GM19397 (cell line): ENCODE measurements around the gene EYS.

ENCODE experiments used
- ATAC-seq: cut with Tn5 transposase; IDR thresholded peaks from one replicate; pipeline ENCODE4 v1.9.1; 2021; ENCODE audit warnings: mild to moderate bottlenecking, moderate library complexity; ENCODE audit not compliant: unreplicated experiment

EYS gene

GRCh38 chr6:64750910-64751309 lies 956.1 kb downstream of the EYS start:
- no peak for ATAC-seq

DNA sequence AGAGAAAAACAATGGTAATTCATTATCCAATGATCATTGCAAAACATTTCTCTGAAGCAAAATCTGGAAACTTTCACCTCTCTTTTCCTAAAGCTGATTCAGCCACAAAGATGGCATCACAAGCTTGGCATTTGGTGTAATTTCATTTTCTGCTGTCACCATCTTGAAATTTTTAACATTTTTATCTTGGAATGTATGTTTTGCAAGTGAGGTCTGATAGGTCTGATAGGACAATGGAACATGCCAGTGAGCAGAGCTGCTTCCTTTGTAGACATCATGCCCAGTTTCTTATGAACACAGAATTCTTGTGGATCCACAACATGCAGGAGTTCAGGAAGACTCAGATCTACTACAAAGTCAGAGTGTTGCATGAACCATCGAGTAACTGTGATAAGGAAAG lies 969.6 kb downstream of the EYS start:
- ATAC-seq = no peak

GRCh38 chr6:64736421-64736950 lies 970.5 kb downstream of the EYS start:
- ATAC-seq = no peak

GRCh38 chr6:64733433-64733832 lies 973.6 kb downstream of the EYS start:
- ATAC-seq = no peak

DNA sequence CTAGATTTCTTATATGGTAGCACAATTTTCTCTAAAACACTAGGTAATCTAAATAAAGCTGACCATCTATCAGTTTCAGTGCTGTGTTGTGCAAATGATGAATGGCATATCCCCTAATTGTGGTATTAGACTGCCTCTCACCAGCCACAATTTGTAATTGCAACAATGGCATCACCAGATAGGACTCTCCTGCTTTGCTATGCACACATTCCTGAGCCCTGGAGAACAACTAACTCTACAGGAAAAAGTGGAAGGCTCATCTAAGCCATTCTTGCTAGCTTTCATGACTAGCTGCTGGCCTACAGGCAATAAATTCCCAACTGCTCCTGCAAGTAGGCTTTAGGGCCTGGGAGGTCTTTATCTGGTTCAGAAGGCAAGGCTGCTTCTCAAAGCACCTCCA lies 974.1 kb downstream of the EYS start:
- no peak for ATAC-seq

GRCh38 chr6:64729522-64729921 lies 977.5 kb downstream of the EYS start:
- ATAC-seq = no peak

- ATAC-seq = no peak
Observed at GRCh38 chr6:64727075-64727474, 980.0 kb downstream of the EYS start.

DNA sequence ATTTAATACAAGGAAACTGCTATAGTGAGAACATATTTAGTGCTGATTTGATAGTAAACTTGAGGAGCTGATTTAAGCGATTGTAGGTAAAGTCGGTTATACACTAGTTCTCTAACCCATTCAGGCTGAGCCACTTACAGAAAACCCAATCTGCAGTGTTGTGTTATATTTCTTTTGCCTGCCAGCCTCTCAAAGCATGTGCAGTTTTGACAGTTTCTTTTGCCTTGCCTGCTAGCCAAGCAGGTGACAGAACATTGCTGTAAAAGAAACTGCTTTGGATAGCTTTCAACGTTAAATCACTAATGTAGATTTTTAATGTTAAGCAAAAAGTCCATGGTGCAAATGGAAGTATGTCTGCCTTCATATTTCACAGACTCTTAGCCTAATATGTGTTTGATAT lies 982.9 kb downstream of the EYS start:
- no peak for ATAC-seq

- ATAC-seq = no peak
Observed at GRCh38 chr6:64723327-64724058, 983.5 kb downstream of the EYS start.

DNA sequence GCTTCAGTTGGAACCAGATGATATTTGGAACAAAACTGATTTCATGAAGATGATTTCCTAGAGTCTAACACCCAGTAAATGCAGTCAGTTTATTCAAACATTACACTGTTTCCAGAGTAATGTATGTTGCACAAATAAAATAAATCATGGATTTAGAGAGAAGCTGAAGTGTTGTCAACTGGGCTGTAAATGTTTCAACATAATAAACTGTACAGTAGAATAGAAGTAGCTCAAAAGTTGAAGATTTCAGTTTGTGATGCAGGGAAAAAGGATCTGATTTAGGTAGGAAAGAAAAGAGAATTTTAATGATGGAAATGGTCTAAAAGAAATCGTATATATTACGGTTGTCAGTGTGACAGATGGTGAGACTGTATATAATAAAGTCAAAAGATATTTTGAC lies 985.2 kb downstream of the EYS start:
- no peak for ATAC-seq

- no peak for ATAC-seq
Observed at GRCh38 chr6:64717281-64717680, 989.7 kb downstream of the EYS start.

GRCh38 chr6:64715624-64716023 lies 991.4 kb downstream of the EYS start:
- ATAC-seq = no peak

DNA sequence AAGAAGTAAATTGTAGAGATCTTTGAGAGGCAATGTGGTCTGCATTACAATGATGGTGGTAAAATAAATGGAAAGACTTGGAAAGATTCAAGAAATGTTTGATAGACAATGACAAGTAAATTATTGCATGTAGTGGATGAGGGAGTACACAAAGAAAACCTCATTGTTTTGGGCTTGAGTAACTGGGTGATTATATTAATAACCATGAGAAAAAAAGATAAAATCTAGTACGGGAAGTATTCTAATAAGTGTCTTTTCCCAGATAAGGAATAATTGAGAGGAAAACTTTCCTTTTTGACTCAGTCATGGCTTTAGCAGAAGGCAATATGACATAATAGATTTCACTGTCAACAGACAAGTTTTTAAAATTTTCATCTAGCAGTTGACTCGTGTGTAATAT lies 993.0 kb downstream of the EYS start:
- ATAC-seq = no peak

GRCh38 chr6:64713175-64713574 lies 993.9 kb downstream of the EYS start:
- no peak for ATAC-seq

GRCh38 chr6:64712606-64713005 lies 994.4 kb downstream of the EYS start:
- no peak for ATAC-seq

DNA sequence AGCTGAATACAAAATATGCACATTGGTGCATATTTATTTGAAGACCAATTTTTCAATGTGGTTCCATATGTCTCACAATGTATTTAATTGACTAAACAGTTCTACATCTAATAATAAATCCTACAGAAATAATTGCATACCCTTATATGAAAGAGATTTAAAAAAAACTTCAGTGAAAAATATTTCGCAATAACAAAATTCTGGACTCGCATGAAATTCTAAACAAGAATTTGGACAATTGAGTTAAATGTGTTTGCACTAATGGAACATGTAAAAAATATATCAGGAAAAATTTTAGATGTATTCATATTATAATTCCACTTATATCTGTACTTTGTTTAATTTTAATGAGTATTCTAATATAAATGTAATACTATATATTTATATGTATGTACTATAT lies 1003.1 kb downstream of the EYS start:
- ATAC-seq = no peak

DNA sequence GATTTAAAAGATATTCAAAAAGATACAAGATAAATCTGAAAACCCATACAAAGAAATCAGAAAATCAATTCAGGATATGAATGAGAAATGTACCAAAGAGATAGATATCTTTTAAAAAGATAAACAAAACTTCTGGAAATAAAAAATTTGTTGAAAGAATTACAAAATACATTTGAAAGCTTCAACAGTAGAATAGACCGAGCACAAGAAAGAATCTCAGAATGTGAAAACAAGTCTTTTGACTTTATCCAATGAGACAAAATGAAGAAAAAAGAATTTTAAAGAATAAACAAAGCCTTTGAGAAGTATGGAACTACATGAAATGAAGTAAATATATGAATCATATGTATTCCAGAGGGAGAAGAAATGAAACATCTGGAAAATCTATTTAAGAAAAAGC lies 1011.0 kb downstream of the EYS start:
- no peak for ATAC-seq

GRCh38 chr6:64694356-64694755 lies 1012.7 kb downstream of the EYS start:
- ATAC-seq = no peak

- ATAC-seq = no peak
Observed at GRCh38 chr6:64691064-64691463, 1016.0 kb downstream of the EYS start.

- ATAC-seq = no peak
Observed at GRCh38 chr6:64685401-64685800, 1021.6 kb downstream of the EYS start.

GRCh38 chr6:64683682-64684081 lies 1023.3 kb downstream of the EYS start:
- ATAC-seq = no peak

- ATAC-seq = no peak
Observed at GRCh38 chr6:64681416-64682160, 1025.4 kb downstream of the EYS start.
